Testis (tissue), 2 donors: ENCODE data around the gene P2RX6.

ENCODE experiments used
- POLR2A ChIP-seq: fragments of 450-650 bp; IDR thresholded peaks from one replicate; pipeline ENCODE4 v1.6.1; 2017; ENCODE audit warnings: antibody characterized with exemption, mild to moderate bottlenecking, moderate library complexity
- TF ChIP-seq, protein P1 (sequence below), 3 experiments: fragments of 450-650 bp in 2 of 3; fragments of 200-600 bp in 1 of 3; sonication (generic) in 1 of 3; IDR thresholded peaks; one replicate each; pipeline ENCODE4 v1.5.1; 2016 to 2019; ENCODE audit warnings: antibody characterized with exemption in 3 of 3, mild to moderate bottlenecking in 2 of 3, moderate library complexity in 1 of 3

DNA sequence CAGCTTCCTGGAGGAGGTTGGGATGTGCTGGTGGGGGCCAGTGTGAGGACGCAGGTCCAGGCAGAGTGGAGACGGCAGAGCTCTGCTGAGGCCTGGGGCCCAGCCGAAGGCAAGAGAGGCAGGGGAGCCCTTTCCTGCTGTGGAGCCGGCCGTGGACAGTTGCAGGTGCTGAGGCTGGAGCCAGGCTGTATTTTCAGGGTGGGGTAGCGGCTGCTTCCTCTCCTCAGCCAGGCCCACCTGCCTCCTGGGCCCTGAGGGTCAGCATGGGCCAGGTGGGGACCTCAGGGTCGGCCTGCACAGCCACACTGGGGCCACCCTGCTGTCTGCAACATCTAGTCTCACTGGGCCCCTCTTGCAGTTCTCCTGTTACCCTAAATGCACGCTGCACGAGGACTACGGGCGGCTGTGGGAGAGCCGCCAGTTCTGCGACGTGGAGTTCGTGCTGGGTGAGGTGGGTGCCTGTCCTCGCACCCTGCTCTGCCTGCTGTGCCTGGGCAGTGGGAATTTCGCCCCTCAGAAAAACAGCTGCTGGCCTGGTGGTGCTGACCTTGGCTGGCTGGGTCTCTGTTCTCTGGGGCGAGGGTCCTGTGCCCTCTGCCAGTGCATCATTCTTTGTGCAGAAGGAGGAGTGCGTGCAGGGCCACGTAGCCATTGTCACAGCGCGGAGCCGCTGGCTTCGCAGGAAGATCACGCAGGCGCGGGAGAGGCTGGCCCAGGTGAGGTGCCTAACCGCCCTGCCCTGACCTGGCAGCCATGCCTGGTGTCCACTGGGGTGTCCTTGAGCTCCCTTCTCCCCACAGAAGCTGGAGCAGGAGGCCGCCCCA lies 21.4 kb upstream of the P2RX6 start:
- TF ChIP-seq, protein P1, sequence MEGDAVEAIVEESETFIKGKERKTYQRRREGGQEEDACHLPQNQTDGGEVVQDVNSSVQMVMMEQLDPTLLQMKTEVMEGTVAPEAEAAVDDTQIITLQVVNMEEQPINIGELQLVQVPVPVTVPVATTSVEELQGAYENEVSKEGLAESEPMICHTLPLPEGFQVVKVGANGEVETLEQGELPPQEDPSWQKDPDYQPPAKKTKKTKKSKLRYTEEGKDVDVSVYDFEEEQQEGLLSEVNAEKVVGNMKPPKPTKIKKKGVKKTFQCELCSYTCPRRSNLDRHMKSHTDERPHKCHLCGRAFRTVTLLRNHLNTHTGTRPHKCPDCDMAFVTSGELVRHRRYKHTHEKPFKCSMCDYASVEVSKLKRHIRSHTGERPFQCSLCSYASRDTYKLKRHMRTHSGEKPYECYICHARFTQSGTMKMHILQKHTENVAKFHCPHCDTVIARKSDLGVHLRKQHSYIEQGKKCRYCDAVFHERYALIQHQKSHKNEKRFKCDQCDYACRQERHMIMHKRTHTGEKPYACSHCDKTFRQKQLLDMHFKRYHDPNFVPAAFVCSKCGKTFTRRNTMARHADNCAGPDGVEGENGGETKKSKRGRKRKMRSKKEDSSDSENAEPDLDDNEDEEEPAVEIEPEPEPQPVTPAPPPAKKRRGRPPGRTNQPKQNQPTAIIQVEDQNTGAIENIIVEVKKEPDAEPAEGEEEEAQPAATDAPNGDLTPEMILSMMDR (IDR thresholded peaks at IDR 0.05) = no peak
- no peak for TF ChIP-seq POLR2A
